ENCODE measurements around the gene CDH22.

Gene CDH22, protein sequence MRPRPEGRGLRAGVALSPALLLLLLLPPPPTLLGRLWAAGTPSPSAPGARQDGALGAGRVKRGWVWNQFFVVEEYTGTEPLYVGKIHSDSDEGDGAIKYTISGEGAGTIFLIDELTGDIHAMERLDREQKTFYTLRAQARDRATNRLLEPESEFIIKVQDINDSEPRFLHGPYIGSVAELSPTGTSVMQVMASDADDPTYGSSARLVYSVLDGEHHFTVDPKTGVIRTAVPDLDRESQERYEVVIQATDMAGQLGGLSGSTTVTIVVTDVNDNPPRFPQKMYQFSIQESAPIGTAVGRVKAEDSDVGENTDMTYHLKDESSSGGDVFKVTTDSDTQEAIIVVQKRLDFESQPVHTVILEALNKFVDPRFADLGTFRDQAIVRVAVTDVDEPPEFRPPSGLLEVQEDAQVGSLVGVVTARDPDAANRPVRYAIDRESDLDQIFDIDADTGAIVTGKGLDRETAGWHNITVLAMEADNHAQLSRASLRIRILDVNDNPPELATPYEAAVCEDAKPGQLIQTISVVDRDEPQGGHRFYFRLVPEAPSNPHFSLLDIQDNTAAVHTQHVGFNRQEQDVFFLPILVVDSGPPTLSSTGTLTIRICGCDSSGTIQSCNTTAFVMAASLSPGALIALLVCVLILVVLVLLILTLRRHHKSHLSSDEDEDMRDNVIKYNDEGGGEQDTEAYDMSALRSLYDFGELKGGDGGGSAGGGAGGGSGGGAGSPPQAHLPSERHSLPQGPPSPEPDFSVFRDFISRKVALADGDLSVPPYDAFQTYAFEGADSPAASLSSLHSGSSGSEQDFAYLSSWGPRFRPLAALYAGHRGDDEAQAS

DNA sequence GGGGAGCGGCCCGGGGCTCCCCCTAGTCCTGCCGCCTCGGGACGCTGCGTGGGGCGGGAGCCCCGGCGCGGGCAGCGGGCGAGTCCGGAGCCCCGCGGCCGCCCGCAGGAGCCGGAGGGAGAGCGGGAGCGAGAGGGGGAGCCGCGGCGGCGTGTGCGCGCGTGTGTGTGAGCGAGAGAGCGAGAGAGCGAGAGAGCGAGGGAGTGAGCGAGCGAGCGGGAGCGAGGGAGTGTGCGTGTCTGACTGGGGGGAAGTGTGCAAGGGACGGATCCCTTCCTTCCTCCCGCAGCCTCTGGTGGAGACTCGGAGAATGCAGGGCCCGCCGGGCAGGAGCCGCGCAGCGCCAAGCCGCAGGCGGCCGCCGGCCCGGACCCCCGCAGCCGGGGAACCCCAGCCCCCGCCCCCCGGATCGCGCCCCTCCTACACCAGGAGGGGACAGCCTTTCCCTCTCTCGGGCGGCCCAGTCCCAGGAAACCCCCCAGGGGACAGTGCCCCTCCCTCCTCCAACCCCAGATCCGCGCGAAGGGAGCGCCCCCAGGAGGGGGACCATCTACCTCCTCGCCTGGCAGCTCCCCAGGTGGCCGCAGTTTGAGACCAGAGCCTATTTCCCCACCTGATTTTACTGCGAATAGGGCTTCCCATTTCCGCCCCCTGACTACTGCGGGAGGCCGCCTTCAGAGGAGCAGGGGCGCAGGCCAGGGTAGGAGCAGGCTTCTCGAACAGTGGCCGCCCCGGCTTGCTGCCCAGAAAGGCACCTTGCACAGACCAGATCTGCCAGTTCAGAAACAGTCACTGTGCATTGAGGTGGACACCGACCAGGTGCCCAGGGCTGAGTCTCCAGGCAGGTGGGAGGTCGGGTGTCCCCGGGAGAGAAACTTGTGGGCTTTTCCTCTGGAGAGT, at the start of gene CDH22:
CDH22 (minus strand) TSS at position 241 of the 900 bp plus-strand sequence. CDS start 57,204 bp downstream, outside the sequence.
- DNase-seq: peak; percentile 23

DNA sequence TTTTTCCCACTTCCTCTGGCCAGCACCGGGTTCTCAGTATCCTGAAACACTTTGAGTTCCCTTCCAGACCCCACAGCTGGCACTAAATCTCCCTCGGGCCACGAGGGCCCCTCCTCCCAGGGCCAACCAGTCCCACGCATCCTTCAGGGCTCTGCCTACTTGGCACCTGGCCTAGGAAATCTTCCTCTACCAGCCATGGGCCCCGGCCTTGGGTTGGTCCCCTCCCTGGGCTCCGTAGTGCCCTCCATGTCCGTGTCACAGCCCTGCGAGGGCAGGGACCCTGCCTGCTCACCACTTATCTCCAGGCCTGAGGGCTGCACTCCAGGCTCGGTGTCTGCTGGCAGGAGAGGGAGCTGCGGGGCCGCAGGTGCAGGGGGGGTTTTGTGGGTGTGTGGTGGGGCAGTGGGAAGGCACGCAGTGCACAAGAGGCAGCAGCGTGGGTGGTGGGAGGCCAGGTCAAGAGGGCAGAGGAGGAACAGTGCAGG, 48.8 kb upstream of the CDH22 start:
- DNase-seq: peak; percentile 49

DNA sequence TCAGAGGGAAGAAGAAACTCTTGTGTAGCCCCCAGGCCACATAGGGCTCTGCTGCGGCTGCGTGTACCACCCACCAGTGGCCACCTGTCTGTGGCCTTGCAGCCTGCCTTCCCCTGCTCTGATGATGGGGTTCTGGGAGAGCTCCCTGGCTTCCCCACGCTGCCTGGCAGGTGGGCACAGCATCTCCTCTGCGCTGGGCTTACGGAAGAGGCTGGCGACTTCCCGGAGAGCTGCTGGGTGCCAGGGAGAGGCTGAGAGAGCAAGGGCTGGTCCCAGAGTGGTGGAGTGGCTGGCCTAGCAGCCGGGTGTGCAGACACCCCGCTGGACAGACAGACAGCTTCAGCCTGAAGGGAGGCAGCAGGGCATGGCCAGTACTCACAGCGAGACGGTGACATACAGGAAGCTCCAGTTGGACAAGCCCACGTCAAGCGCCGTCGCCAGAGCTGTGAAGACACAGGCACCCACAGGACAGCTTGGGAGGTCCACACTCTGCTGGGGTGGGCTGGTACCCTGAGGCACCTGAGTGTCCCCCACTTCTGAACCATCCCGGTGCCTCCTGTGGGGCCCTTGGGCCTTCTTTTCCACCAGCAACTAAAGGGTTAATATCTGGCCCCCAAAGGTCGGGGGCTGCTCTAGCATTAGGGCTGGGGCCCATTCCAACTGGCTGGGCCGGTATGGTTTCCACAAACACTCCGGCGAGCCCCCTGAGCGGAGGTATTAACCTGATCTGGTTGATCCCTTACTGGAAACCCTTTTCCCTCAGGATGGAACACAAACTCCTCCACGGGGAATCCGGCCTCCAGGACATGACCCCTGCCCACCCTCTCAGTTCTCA, 48.1 kb upstream of the CDH22 start:
- DNase-seq: no peak

DNA sequence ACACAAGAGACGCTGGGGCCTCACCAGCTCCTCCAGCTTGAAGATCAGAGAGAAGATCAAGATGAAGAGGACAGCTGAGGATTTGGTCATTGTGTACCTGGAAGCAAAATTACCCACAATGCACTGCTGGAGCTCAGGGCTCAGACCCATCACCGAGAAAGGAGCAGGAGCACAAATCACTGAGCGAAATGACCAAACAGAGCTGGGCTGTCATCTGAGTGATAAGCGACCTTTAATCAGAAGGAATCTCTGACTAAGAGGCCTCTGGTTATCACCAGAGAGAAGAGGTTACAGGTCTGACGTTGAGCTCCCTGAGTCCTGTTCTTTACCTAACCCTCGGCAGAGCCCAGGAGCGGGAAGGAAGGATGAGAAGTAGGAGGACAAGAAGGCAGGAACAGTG, 47.5 kb upstream of the CDH22 start:
- no peak for DNase-seq

DNA sequence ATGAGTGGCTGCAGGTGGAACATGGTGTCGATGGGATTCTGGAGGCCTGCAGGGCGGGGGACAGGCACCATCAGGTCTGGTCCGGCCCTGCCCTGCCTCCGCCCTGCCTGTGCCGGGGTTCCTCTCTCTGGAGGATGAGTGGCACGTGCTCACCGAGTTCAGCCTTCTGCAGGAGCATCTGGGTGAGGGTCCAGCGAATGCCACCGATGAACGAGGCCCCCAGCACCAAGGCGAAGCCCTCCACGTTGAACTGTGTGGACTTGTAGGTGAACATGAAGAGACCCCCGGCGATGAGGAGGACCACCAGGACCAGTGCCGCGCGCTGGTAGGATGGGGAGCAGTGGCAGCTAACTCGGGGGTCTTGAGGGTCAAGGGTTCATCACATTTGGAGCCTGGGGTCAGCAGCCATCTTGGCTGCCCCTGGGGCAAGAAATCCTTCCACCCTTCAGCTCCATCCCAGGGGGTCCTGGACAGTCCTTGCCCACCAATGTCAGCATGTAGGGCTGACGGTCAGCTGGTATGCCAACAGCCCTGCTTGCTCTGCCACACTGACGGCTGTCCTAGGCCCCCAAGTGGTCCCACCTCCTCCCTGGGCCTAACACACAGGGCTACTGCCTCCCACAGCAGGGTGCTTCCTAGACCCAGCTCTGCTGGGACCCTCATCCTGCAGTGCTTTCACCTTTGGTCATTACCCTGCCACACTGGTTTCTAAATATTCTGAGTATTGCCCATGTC, 46.8 kb upstream of the CDH22 start:
- DNase-seq: no peak

DNA sequence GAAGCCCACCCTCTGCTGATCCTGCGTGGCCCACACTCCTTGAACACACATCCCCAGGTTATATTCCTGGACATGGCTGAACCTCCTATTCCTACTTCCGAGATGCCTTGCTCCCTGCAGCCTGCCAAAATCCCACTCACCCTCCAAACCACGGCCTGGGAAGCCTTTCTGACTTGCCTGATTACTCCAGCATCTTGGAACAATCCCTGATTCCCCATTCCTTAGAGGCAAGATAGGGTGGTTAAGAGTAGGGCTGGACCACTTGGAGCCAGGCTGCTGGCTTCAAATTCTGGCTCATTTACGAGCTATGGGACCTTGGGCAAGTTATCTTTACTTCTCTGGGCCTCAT, 45.9 kb upstream of the CDH22 start:
- no peak for DNase-seq

DNA sequence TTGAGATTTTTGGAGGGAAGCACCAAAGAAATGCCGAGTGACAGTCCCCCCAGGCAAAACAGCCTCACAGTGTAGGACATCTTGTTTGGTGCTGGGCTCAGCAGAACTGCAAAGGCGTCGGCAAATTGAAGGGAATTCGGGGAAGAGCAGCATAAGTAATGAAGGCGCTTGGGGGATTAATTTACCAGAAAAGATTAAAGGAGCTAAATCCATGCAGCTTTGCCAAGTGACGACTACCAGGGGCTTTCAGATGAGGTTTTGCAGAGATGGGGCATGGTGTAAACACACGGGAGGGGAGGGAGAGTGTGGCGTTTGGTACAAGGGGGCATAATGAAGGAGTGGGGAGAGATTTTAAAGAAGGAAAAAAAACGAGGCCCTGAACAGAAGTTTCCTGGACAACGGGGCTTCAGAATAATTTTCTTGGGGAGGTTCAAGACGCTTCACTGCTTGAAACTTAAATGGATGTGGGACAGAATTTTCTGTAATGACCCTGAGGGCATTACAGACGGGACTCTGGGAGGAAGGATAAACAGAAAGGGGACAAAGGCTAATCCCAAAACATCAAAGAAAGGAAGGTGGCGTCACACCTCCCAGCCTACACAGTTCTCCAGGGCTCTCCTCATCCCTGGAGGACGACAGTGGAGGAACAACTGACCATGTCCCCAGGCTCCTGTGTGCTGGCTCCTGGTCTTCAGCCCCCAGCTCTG, 45.4 kb upstream of the CDH22 start:
- no peak for DNase-seq

DNA sequence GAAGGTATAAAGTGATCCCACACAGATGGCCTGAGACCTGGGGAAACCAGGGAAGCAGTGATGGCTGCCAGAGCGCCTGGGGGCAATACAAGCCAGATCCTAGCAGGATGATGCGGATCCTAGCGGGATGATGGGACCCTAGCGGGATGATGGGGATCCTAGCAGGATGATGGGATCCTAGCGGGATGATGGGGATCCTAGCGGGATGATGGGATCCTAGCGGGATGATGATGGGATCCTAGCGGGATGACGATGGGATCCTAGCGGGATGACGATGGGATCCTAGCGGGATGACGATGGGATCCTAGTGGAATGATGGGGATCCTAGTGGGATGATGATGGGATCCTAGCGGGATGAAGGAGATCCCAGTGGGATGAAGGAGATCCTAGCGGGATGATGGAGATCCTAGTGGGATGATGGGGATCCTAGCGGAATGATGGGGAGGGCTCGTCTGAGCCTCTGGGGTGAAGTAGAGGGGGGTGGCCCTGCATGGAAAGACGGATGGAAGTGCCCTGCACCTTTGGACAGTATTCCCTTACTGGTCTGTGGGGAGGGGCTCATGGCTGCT, 44.2 kb upstream of the CDH22 start:
- no peak for DNase-seq

DNA sequence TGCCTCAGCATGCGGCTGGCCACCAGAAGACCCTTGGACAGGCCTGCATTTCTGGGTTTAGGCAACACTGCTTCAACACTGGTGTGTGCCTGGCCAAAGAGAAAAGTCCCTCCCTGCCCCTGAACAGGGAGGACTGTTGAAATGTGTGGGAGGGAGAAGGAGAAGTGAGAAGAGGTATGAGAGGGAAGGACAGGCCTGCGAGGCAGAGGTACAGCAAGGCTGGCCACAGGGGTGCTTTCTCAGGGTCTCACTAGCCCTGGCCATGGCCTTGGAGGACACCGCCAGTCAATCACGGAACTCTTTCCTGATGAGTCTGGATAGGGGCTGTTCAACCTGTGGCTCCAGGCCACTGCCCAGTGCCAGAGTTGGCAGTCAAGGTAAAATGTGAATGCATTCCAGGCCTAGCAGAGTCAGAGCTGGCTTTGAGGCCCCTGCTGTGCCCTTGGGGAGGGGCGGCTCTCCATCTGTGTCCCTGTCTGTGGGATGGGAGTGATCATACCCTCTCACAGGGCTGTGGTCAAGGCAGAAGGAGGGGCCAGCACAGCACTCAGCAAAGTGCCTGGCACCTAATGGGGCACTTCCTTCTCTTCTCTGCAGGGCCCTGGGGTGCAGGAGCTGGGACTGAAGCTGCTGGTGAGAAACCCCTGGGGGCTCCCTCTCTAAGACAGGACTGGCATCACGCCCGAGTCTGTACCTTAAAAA, 43.2 kb upstream of the CDH22 start:
- DNase-seq: no peak

DNA sequence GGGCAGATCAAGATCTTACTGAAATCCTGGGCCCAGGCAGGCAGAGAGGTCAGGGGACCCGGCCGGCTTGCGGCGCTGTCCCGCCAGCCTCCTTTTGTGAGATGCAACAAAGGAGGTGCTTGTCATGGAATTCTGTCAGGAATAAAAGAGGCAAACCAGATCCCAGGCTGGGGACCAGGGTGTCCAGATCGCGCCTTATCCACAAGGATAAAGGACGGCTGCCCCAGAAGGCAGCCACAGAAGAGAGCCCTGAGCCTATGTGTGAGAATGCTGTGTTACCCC, 42.6 kb upstream of the CDH22 start:
- DNase-seq: no peak

DNA sequence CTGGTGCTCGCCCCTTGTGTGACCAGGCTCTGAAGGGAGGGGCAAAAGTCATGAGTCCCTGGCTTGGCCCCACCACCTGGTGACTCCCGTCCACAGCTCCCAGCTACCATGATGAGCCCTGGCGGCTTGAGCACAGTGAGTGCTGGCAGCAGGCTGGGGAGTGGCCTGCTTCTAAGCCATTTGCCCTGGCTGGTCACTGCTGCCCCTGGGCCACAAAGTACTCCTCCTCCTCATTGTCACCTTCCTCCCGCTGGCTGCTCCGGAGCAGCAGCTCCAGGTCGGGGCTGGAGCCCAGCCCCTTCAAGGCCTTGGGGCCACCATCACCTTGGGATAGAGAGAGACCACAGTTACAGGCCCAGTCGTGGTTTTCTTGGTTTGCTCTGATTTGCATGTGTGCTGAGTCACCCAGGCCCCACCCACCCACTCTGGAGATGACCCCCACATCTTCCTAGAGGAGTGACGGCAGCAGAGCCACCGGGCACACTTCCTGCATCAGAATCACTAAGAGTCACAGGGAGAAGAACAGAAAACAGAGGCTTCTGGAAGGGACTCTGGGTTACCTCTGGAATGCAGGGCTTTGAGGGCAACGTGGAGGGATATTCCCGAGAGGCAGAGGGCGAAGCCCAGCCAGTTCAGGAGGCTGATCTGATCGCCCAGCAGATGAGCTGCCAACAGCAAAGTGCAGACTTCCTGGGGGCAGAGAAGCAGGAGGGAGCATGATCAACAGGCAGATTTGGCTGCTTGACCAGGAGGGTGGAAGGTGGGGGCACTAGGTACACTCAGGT, 42.1 kb upstream of the CDH22 start:
- DNase-seq: no peak

DNA sequence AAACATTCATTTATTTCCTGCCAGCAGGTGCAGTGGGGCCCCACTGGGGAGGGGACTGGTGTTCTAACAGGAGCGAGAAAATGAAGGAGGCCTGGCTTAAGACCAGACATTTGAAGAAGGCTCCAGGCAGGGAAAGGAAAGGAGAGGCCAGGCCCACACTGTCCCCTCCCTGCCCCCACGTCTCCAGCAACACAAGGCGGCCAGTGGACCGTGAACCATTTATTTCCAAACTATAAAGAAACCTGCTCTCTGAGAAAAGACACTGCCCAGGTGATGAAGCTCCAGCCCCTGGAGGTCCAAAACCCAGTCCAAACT, 41.4 kb upstream of the CDH22 start:
- peak; percentile 66 for DNase-seq

DNA sequence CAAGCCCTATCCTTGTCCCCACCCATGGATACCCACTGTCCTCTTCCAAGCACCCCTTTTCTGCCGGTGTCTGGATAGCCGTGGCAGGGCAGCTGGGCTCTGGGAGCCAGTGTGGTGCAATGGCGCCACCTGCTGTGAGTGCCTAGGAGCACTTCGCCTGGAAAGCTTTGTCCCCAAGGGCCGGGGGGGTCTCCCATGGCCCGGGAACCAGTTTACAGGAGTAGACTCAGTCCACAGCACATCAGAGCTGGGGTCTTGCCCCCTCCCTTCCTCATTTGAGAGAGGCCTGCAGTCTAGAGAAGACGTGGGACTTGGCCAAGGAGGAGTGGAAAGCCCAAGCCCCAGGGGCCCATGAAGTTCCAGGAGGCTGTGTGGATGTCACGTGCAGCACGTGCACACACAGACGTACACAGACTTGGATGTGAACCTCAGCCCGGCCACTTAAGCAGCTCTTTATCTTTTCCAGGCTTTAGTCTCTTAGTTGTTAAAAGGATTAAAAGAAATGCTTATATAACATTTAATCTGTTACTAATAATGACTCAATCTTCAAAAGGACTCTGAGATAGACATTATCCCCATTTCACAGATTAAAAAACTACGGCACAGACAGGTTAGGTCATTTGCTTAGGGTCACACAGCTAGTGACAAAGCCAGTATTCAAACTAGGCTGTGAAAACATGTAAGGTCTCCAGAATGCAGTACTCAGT, 40.9 kb upstream of the CDH22 start:
- peak; percentile 36 for DNase-seq

DNA sequence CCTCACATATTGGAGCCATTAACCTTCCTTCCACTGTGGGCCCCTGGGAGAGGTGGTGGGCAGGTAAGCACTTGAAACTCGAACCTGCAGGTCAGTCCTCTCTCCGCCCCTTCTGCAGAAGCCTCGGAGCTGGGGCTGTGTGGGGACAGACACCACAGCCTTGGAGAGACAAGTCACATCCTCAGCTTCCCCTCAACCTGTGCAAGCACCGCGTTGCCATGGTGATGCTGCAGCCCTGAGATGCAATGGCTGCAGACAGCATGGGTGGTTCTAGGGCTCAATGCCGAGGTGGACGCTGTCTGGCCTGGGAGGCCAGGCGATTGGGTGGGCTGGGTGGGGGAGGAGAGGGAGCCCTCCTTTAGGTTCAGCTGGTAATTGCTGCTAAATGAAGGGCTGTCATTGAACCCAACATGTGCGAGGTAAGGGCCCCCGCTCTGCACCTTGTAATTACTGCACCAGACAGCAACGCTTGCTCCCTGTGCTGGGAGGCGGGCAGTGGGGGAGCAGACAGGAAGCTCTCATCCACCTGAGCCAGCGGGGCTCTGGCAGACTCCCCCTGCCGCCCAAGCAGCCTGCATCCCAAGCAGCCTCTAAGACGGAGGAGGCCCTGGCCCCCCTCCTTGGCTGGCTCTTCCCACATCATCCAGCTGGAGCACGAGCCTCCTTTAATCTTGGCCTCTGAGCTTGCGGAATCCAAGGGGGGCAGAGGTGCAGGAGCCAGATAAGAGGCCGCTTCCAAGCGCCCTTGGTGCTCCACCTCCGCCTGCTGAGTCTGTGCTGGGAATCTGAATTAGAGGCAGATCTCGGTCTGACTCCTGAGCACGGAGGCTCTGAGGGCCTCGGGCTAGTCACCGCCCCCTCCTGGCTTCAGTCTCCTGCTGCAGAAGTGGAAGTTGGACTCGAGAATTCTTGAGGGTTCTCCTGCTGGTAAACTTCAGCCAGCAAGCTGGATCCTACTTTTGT, 39.8 kb upstream of the CDH22 start:
- no peak for DNase-seq

DNA sequence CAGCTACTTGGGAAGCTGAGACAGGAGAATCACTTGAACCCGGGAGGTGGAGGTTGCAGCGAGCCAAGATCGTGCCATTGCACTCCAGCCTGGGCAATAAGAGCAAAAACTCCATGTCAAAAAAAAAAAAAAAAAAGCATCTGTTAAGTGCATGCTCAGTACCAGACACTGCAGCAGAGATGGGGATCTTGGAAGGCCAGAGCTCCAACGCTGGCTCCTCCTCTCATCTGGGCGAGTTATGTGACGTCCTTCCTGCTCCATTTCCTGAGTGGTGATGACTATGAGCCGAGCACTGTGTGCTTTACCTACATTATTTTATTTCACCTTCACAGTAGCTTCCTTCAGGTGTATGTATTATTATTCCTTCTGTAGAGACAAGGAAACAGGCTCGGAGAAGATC, 38.5 kb upstream of the CDH22 start:
- no peak for DNase-seq

DNA sequence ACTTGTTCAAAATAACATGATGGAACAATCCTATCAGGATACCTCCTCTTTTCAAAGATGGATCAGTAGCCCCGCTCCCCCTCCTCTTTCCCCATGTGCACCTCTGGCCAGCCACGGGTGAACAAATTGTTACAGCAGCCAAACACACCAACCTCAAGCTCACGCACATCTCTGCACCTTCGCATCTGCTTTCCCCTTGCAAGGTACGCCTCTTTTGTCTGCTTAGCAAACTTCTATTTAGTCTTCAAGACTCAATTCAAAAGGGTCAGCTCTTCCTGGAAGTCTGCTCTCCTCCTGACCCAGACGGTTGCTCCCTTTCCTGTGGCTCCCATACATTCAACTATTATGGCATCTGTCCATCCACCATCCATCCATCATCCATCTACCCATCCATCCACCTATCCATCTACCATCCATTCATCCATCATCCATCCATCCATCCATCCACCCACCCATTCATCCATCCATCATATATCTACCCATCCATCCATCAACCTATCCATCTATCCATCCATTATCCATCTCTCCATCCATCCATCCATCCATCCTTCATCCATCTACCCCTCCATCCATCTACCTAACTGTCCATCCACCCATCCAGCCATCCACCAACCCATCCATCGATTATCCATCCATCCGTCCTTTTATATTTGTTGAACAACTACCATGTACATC, 36.3 kb upstream of the CDH22 start:
- no peak for DNase-seq

DNA sequence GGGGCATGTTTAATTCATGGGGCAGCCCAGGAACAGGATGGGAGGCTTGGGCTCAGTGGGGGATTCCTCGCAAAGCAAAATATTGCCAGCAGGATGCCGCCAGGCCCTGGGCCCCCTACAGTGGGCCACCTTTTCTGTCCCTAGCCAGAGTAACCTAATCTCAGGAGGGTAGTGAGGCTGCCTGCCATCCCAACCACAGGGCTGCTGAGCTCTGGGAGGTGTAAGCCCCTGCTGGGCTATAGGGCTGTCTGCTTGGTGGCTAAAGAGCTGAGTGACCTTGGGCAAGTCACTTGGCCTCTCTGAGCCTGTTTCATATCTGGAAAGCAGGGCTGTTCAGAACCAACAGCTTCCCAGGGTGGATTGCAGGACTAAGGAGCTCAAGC, 35.7 kb upstream of the CDH22 start:
- DNase-seq: no peak

Measured in NCI-H2029 (cell line).